Caco-2 (cell line): Measurements from ENCODE around the gene SERAC1. TPM values are rescaled to one million over a fixed set of nuclear protein-coding genes. Genes with fewer than 3 reads are reported as not detected.

Experiments
- BruUV-seq: library from RNA; stranded (reverse); fragments of 400-500 nt; replicated peaks from 2 replicates; lab custom pipeline; 2021; lab: Mats Ljungman, UMichigan
- CTCF ChIA-PET: fragments of 300-600 bp; sonication (Branson Sonifier 250); formaldehyde crosslinking; loops from one replicate; lab custom pipeline; 2022; ENCODE audit warnings: antibody characterized with exemption; lab: Charles Lee
- POLR2A ChIA-PET: fragments of 300-600 bp; sonication (Branson Sonifier 250); formaldehyde crosslinking; loops from one replicate; lab custom pipeline; 2022; ENCODE audit warnings: antibody characterized with exemption; lab: Charles Lee
- DNase-seq, 2 experiments: peaks; one replicate each; pipeline versions ENCODE4 v3.0.0 to v3.0.0-alpha.2; 2020 to 2022
- H3K27me3 ChIP-seq: replicated peaks from 2 replicates; pipeline ENCODE4 v1.6.0; 2011; ENCODE audit warnings: low read length; ENCODE audit not compliant: control insufficient read depth, insufficient read depth
- H3K36me3 ChIP-seq: 2 replicates; pipeline ENCODE4 v1.5.1; 2011; ENCODE audit warnings: low read length; ENCODE audit not compliant: control insufficient read depth, insufficient read depth
- H3K4me1 ChIP-seq: fragments of 250-450 bp; sonication (Bioruptor Pico); 2 replicates; pipeline ENCODE4 v1.5.1; 2020; ENCODE audit warnings: mild to moderate bottlenecking
- H3K4me3 ChIP-seq: 2 replicates; pipeline ENCODE4 v1.5.1; 2011; ENCODE audit warnings: low read depth, mild to moderate bottlenecking, control low read depth, low read length
- H3K9me3 ChIP-seq: fragments of 250-450 bp; sonication (Bioruptor Pico); 2 replicates; pipeline ENCODE4 v1.5.1; 2020; ENCODE audit warnings: mild to moderate bottlenecking, moderate library complexity
- H3K27ac Mint-ChIP-seq: one replicate; pipeline ENCODE4 v1.8.0; 2022; ENCODE audit warnings: mixed read lengths; ENCODE audit not compliant: unreplicated experiment
- H3K27me3 Mint-ChIP-seq: one replicate; pipeline ENCODE4 v1.8.0; 2022; ENCODE audit warnings: mixed read lengths; ENCODE audit not compliant: insufficient read depth, unreplicated experiment
- H3K36me3 Mint-ChIP-seq: one replicate; pipeline ENCODE4 v1.8.0; 2022; ENCODE audit warnings: mild to moderate bottlenecking, mixed read lengths; ENCODE audit not compliant: insufficient read depth, unreplicated experiment
- H3K4me1 Mint-ChIP-seq: one replicate; pipeline ENCODE4 v1.8.0; 2022; ENCODE audit warnings: low read depth, mixed read lengths; ENCODE audit not compliant: unreplicated experiment
- H3K4me3 Mint-ChIP-seq: one replicate; pipeline ENCODE4 v1.8.0; 2022; ENCODE audit warnings: mild to moderate bottlenecking, moderate library complexity, mixed read lengths; ENCODE audit not compliant: unreplicated experiment
- H3K9me3 Mint-ChIP-seq: one replicate; pipeline ENCODE4 v1.8.0; 2022; ENCODE audit warnings: mixed read lengths; ENCODE audit not compliant: unreplicated experiment
- CTCF ChIP-seq, 2 experiments: fragments of 200-600 bp in 1 of 2; IDR thresholded peaks; 1 replicate in 1 of 2; 2 replicates in 1 of 2; pipeline versions ENCODE4 v1.5.1 to v1.8.0; 2011 to 2022; ENCODE audit warnings: antibody characterized with exemption in 1 of 2, control low read depth in 1 of 2, inconsistent platforms in 1 of 2, low read depth in 1 of 2, low read length in 1 of 2, mild to moderate bottlenecking in 1 of 2, moderate library complexity in 1 of 2; ENCODE audit not compliant: insufficient read depth in 1 of 2, severe bottlenecking in 1 of 2, unreplicated experiment in 1 of 2
- intact Hi-C: fragments of 100-400 bp; cut with micrococcal nuclease; formaldehyde crosslinking; loops from one replicate; pipeline ENCODE4 v1.10.0; 2022; ENCODE audit not compliant: unreplicated experiment
- total RNA-seq: library from RNA; stranded (reverse); gene quantifications from 2 replicates; pipeline ENCODE4 v1.2.3, GENCODE V29; 2022

SERAC1 gene
- total RNA-seq, 1 experiment from 2014 or later: 7.4 TPM

GRCh38 chr6:158078320-158078719 lies 89.7 kb downstream of the SERAC1 start:
- Histone ChIP-seq H3K36me3 (peaks cover 2% of the 10 kb centered on the region; the same call in 1 of the 2 replicates), H3K4me3 (no peak overlapping the region), H3K9me3 (no peaks in the 10 kb centered on the region), H3K4me1 (no peaks in the 10 kb centered on the region), H3K27me3 (no peaks in the 10 kb centered on the region)
- POLR2A ChIA-PET: no interaction called here
- DNase-seq: no peak
- H3K27me3 Mint-ChIP-seq: no peaks in the 10 kb centered on the region
- CTCF ChIA-PET: no interaction called here
- no peak for TF ChIP-seq CTCF (IDR thresholded peaks at IDR 0.05; ENCODE audit: insufficient read depth in 1 of 2, low read depth in 1 of 2, low read length in 1 of 2, severe bottlenecking in 1 of 2, unreplicated experiment in 1 of 2)
- H3K9me3 Mint-ChIP-seq: no peaks in the 10 kb centered on the region
- no peaks in the 10 kb centered on the region for H3K4me1 Mint-ChIP-seq
- BruUV-seq: no TSS peak
- H3K4me3 Mint-ChIP-seq: no peak overlapping the region
- peaks cover 82% of the 10 kb centered on the region for H3K36me3 Mint-ChIP-seq
- intact Hi-C loops: no loop called here
- no peak overlapping the region for H3K27ac Mint-ChIP-seq

- no peaks in the 10 kb centered on the region for H3K4me1 Mint-ChIP-seq
- Histone ChIP-seq H3K36me3 (peaks cover 2% of the 10 kb centered on the region; the same call in 1 of the 2 replicates), H3K4me1 (no peaks in the 10 kb centered on the region), H3K4me3 (no peak overlapping the region), H3K9me3 (no peaks in the 10 kb centered on the region), H3K27me3 (no peaks in the 10 kb centered on the region)
- ChIA-PET CTCF (no interaction called here), POLR2A (interaction anchor here (0.7 kb wide), 1 partner anchor 528 kb away, joined by 12 read pairs; no protein-coding TSS in a partner anchor)
- no peak overlapping the region for H3K4me3 Mint-ChIP-seq
- no peaks in the 10 kb centered on the region for H3K9me3 Mint-ChIP-seq
- peaks cover 80% of the 10 kb centered on the region for H3K36me3 Mint-ChIP-seq
- DNase-seq: no peak
- TF ChIP-seq CTCF (IDR thresholded peaks at IDR 0.05; ENCODE audit: insufficient read depth in 1 of 2, low read depth in 1 of 2, low read length in 1 of 2, severe bottlenecking in 1 of 2, unreplicated experiment in 1 of 2): no peak
- intact Hi-C loops: no loop called here
- BruUV-seq: no TSS peak
- no peak overlapping the region for H3K27ac Mint-ChIP-seq
- H3K27me3 Mint-ChIP-seq: no peaks in the 10 kb centered on the region
Measured at GRCh38 chr6:158077676-158078075, 90.4 kb downstream of the SERAC1 start.

GRCh38 chr6:158076548-158076947 lies 91.5 kb downstream of the SERAC1 start:
- Mint-ChIP-seq H3K27me3 (no peaks in the 10 kb centered on the region), H3K4me1 (peaks cover 7% of the 10 kb centered on the region), H3K4me3 (no peak overlapping the region), H3K9me3 (no peaks in the 10 kb centered on the region), H3K36me3 (peaks cover 85% of the 10 kb centered on the region), H3K27ac (no peak overlapping the region)
- POLR2A ChIA-PET: interaction anchor here (0.5 kb wide), 1 partner anchor 27 kb away, joined by 3 read pairs; no protein-coding TSS in a partner anchor
- DNase-seq: no peak
- CTCF ChIA-PET: interaction anchor here (0.6 kb wide), 1 partner anchor 14 kb away, joined by 6 read pairs; no protein-coding TSS in a partner anchor
- intact Hi-C loops: no loop called here
- H3K4me1 ChIP-seq: peaks cover 8% of the 10 kb centered on the region; the same call in 1 of the 2 replicates
- no TSS peak for BruUV-seq
- H3K4me3 ChIP-seq: no peak overlapping the region
- no peak for TF ChIP-seq CTCF (IDR thresholded peaks at IDR 0.05; ENCODE audit: insufficient read depth in 1 of 2, low read depth in 1 of 2, low read length in 1 of 2, severe bottlenecking in 1 of 2, unreplicated experiment in 1 of 2)
- H3K36me3 ChIP-seq: peaks cover 2% of the 10 kb centered on the region; the same call in 1 of the 2 replicates
- H3K27me3 ChIP-seq: no peaks in the 10 kb centered on the region
- H3K9me3 ChIP-seq: no peaks in the 10 kb centered on the region
